ENCODE results near the gene CDS2. TPM values are rescaled to one million over a fixed set of nuclear protein-coding genes. Genes with fewer than 3 reads are reported as not detected.

The CDS2 gene
- total RNA-seq, 1 donor, result 32.0 TPM

- no peak for DNase-seq (ENCODE audit: low read depth)
- no peak for TF ChIP-seq CTCF (IDR thresholded peaks at IDR 0.05; ENCODE audit: insufficient read depth, low read length)
- no peak overlapping the region for H3K4me3 ChIP-seq (ENCODE audit: low read depth, low read length)
Observed at GRCh38 chr20:5221061-5221430, 94.2 kb downstream of the CDS2 start.

GRCh38 chr20:5222919-5223634, 96.3 kb downstream of the CDS2 start:
- peak; percentile 77 for DNase-seq (ENCODE audit: low read depth)
- no peak overlapping the region for H3K4me3 ChIP-seq (ENCODE audit: low read depth, low read length)
- TF ChIP-seq CTCF (IDR thresholded peaks at IDR 0.05; ENCODE audit: insufficient read depth, low read length), result peak; percentile 96

GRCh38 chr20:5230544-5230943, 103.7 kb downstream of the CDS2 start:
- TF ChIP-seq CTCF (IDR thresholded peaks at IDR 0.05; ENCODE audit: insufficient read depth, low read length), result no peak
- no peak for DNase-seq (ENCODE audit: low read depth)
- H3K4me3 ChIP-seq (ENCODE audit: low read depth, low read length), result no peak overlapping the region

GRCh38 chr20:5234158-5234557, 107.3 kb downstream of the CDS2 start:
- no peak for TF ChIP-seq CTCF (IDR thresholded peaks at IDR 0.05; ENCODE audit: insufficient read depth, low read length)
- no peak overlapping the region for H3K4me3 ChIP-seq (ENCODE audit: low read depth, low read length)
- DNase-seq (ENCODE audit: low read depth), result no peak

GRCh38 chr20:5234978-5235377, 108.2 kb downstream of the CDS2 start:
- H3K4me3 ChIP-seq (ENCODE audit: low read depth, low read length), result no peak overlapping the region
- DNase-seq (ENCODE audit: low read depth), result no peak
- TF ChIP-seq CTCF (IDR thresholded peaks at IDR 0.05; ENCODE audit: insufficient read depth, low read length), result no peak

Small RNA genes within 50 kb of the gene (small RNA-seq; reads per million reads assigned to genes)
- gene RF00019 (not detected), gene RF00568 (not detected), gene RNA5SP474 (1.7 reads per million, percentile 61 among the genes with 10 or more reads in this experiment)

Other genes with a start within 250 kb of the CDS2 start
- gene SLC23A2, start 125.5 kb upstream of the CDS2 start, total RNA-seq (ENCODE audit: low replicate concordance), result 8.9 and 24.6 TPM in 2 replicates
- 50.3 and 175 TPM in 2 replicates for gene TMEM230, start 13.9 kb upstream of the CDS2 start, total RNA-seq (ENCODE audit: low replicate concordance)
- gene PCNA, start 7.0 kb upstream of the CDS2 start, total RNA-seq (ENCODE audit: low replicate concordance), result 46.3 and 307 TPM in 2 replicates
- gene PROKR2, start 189.9 kb downstream of the CDS2 start, total RNA-seq (ENCODE audit: low replicate concordance), result not detected in 2 replicates